HL-60 (cell line): ENCODE measurements around the gene APBA2.

Experiments used
- POLR2AphosphoS5 ChIP-seq: IDR thresholded peaks from 2 replicates; pipeline ENCODE4 v1.6.1; 2012; ENCODE audit warnings: low read depth
- SPI1 ChIP-seq: IDR thresholded peaks from 2 replicates; pipeline ENCODE4 v1.6.1; 2012; ENCODE audit warnings: low read depth, mild to moderate bottlenecking, borderline replicate concordance
- TF ChIP-seq, protein P1 (sequence below): IDR thresholded peaks from one replicate; pipeline ENCODE4 v1.5.1; 2011; ENCODE audit warnings: low read length, control low read depth, inconsistent platforms; ENCODE audit not compliant: insufficient read depth
- TF ChIP-seq, protein P2 (sequence below): IDR thresholded peaks from 2 replicates; pipeline ENCODE4 v1.6.1; 2012; ENCODE audit warnings: low read depth; ENCODE audit not compliant: insufficient replicate concordance

DNA sequence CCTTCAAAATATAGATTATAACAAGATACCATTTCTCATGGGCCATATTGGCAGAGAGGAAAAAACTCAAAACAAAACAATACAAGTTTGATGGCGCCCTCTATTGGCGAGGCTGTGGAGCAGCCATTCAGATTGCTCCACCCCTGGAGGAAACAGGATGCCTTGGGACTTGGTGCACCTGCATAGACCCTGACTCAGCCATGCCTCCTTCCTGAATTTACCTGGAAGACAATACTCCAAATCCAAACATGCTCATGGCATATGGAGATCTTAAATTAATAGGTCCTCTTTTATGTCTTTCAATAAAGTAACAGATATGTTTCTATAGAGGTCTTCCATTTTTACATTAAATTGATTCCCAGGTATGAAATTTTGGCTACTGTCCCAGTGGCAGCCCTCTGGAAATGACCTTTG lies 90.0 kb downstream of the APBA2 start:
- TF ChIP-seq, protein P1, sequence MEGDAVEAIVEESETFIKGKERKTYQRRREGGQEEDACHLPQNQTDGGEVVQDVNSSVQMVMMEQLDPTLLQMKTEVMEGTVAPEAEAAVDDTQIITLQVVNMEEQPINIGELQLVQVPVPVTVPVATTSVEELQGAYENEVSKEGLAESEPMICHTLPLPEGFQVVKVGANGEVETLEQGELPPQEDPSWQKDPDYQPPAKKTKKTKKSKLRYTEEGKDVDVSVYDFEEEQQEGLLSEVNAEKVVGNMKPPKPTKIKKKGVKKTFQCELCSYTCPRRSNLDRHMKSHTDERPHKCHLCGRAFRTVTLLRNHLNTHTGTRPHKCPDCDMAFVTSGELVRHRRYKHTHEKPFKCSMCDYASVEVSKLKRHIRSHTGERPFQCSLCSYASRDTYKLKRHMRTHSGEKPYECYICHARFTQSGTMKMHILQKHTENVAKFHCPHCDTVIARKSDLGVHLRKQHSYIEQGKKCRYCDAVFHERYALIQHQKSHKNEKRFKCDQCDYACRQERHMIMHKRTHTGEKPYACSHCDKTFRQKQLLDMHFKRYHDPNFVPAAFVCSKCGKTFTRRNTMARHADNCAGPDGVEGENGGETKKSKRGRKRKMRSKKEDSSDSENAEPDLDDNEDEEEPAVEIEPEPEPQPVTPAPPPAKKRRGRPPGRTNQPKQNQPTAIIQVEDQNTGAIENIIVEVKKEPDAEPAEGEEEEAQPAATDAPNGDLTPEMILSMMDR = peak; percentile 76
- TF ChIP-seq POLR2AphosphoS5 (no peak), SPI1 (no peak)
- TF ChIP-seq, protein P2, sequence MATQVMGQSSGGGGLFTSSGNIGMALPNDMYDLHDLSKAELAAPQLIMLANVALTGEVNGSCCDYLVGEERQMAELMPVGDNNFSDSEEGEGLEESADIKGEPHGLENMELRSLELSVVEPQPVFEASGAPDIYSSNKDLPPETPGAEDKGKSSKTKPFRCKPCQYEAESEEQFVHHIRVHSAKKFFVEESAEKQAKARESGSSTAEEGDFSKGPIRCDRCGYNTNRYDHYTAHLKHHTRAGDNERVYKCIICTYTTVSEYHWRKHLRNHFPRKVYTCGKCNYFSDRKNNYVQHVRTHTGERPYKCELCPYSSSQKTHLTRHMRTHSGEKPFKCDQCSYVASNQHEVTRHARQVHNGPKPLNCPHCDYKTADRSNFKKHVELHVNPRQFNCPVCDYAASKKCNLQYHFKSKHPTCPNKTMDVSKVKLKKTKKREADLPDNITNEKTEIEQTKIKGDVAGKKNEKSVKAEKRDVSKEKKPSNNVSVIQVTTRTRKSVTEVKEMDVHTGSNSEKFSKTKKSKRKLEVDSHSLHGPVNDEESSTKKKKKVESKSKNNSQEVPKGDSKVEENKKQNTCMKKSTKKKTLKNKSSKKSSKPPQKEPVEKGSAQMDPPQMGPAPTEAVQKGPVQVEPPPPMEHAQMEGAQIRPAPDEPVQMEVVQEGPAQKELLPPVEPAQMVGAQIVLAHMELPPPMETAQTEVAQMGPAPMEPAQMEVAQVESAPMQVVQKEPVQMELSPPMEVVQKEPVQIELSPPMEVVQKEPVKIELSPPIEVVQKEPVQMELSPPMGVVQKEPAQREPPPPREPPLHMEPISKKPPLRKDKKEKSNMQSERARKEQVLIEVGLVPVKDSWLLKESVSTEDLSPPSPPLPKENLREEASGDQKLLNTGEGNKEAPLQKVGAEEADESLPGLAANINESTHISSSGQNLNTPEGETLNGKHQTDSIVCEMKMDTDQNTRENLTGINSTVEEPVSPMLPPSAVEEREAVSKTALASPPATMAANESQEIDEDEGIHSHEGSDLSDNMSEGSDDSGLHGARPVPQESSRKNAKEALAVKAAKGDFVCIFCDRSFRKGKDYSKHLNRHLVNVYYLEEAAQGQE = no peak
